ENCODE data around the gene IL10RB.

The IL10RB gene

GRCh38 chr21:33268737-33269441 is 2.7 kb downstream of the IL10RB start:
- DNase-seq = no peak

- no peak for DNase-seq
These were observed 4.8 kb downstream of the IL10RB start for GRCh38 chr21:33270986-33271385.

- DNase-seq = no peak
These were observed 6.9 kb downstream of the IL10RB start for GRCh38 chr21:33273044-33273443.

GRCh38 chr21:33278721-33279120 is 12.6 kb downstream of the IL10RB start:
- no peak for DNase-seq

GRCh38 chr21:33279330-33279820 is 13.2 kb downstream of the IL10RB start:
- DNase-seq = no peak

GRCh38 chr21:33281096-33281652 is 15.0 kb downstream of the IL10RB start:
- no peak for DNase-seq

- DNase-seq = no peak
These were observed 17.0 kb downstream of the IL10RB start for GRCh38 chr21:33283203-33283602.

GRCh38 chr21:33286076-33286475 is 19.9 kb downstream of the IL10RB start:
- no peak for DNase-seq

- peak; percentile 9 for DNase-seq
These were observed 20.7 kb downstream of the IL10RB start for GRCh38 chr21:33286600-33287456.

- no peak for DNase-seq
These were observed 23.1 kb downstream of the IL10RB start for GRCh38 chr21:33289199-33289819.

GRCh38 chr21:33290441-33290840 is 24.3 kb downstream of the IL10RB start:
- DNase-seq = no peak

GRCh38 chr21:33291686-33292085 is 25.5 kb downstream of the IL10RB start:
- no peak for DNase-seq

- DNase-seq = no peak
These were observed 26.6 kb downstream of the IL10RB start for GRCh38 chr21:33292724-33293123.

- no peak for DNase-seq
These were observed 27.0 kb downstream of the IL10RB start for GRCh38 chr21:33293136-33293535.

- no peak for DNase-seq
These were observed 27.6 kb downstream of the IL10RB start for GRCh38 chr21:33293811-33294216.

GRCh38 chr21:33296156-33296555 is 30.0 kb downstream of the IL10RB start:
- DNase-seq = no peak

- DNase-seq = no peak
These were observed 33.1 kb downstream of the IL10RB start for GRCh38 chr21:33299181-33299752.

GRCh38 chr21:33300701-33301631 is 34.8 kb downstream of the IL10RB start:
- DNase-seq = no peak

- no peak for DNase-seq
These were observed 35.5 kb downstream of the IL10RB start for GRCh38 chr21:33301632-33302002.

GRCh38 chr21:33302055-33302454 is 35.9 kb downstream of the IL10RB start:
- DNase-seq = no peak

GRCh38 chr21:33302796-33303195 is 36.6 kb downstream of the IL10RB start:
- DNase-seq = no peak

- DNase-seq = no peak
These were observed 39.1 kb downstream of the IL10RB start for GRCh38 chr21:33305344-33305671.

All from NCI-H446 treated with DMSO at 0.1 percent for 48 hours (cell line).